Measurements from ENCODE around the gene PDE9A. TPM values are rescaled to one million over a fixed set of nuclear protein-coding genes. Genes with fewer than 3 reads are reported as not detected.
"Not testable (repeated sequence)": the region's sequence is repeated elsewhere in the genome, so short reads cannot be mapped to it uniquely, and the experiment has no call there.

Gene PDE9A
- total and polyA plus RNA-seq, 3 donors from 2014 or later: 5.7 to 6.4 (median 6.3) TPM

DNA sequence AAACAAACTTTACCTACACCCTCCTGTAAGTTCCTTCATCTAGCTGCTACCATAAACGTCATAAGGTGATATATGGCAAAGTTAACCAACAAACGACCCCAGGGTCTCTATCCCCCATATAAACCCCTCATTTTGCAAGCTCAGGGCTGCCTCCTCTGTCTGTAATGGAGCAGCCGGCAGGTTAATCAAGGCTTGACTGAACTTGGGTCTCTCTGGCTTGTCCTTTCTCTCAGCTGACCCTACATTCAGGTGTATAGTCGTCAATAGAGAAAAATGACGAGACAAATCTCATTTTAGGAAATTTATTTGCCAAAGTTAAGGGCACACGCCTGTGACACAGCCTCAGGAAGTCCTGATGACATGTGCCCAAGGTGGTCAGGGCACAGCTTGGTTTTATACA lies 158.5 kb downstream of the PDE9A start:
- Histone ChIP-seq H3K4me3 (no peak overlapping the region), H3K36me3 (ENCODE audit: low read depth, missing control alignments) (no peaks in the 10 kb centered on the region), H3K9me3 (no peaks in the 10 kb centered on the region), H3K4me1 (no peaks in the 10 kb centered on the region), H3K27me3 (no peaks in the 10 kb centered on the region), H3K27ac (no peak overlapping the region)
- intact Hi-C loops (cut with DNase I; ENCODE audit: low total_unique reads): loop anchor here (10.0 kb wide), 1 partner anchor 157 kb away; the partner anchor contains the start of gene PDE9A
- 78 to 87% methylated on average over 6 of the region's 6 CpGs for WGBS, 2 donors
- no peak for DNase-seq
- TF ChIP-seq, protein P1, sequence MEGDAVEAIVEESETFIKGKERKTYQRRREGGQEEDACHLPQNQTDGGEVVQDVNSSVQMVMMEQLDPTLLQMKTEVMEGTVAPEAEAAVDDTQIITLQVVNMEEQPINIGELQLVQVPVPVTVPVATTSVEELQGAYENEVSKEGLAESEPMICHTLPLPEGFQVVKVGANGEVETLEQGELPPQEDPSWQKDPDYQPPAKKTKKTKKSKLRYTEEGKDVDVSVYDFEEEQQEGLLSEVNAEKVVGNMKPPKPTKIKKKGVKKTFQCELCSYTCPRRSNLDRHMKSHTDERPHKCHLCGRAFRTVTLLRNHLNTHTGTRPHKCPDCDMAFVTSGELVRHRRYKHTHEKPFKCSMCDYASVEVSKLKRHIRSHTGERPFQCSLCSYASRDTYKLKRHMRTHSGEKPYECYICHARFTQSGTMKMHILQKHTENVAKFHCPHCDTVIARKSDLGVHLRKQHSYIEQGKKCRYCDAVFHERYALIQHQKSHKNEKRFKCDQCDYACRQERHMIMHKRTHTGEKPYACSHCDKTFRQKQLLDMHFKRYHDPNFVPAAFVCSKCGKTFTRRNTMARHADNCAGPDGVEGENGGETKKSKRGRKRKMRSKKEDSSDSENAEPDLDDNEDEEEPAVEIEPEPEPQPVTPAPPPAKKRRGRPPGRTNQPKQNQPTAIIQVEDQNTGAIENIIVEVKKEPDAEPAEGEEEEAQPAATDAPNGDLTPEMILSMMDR (IDR thresholded peaks at IDR 0.05): no peak
- TF ChIP-seq POLR2A (IDR thresholded peaks at IDR 0.05): no peak

DNA sequence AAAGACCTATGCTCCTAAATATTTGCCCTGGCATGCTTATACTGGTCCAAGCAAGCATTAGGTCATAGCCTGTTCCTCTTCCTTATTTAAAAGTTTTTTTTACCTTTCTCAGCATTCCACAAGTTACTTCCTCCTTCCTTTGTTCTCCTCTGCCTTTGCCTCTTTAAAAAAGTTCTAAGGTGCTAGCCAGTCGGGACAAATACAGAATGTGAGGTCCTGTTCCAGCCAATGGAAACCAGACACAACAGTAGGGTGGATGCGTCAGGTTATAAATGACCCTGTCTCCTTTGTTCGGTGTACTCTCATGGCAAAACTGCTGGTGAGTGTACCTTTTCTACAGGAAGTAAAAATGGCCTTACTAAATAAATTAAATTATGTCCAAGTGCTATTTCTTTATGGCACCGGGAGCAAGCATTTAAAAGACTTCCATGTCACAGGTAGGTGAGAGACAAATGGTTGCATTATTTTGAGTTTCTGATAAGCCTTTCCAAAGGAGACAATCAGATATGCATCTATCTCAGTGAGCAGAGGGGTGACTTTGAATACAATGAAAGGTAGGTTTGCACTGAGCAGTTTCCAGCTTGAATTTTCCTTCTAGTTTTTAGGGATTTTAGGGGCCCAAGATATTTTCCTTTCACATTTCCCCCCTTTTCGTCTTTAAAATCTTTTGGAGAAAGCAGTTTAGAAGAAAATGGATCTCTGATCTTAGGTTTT lies 159.3 kb downstream of the PDE9A start:
- H3K4me1 ChIP-seq; H3K27ac ChIP-seq; DNase-seq; H3K9me3 ChIP-seq; H3K4me3 ChIP-seq; H3K27me3 ChIP-seq; H3K36me3 ChIP-seq (ENCODE audit: low read depth, missing control alignments): not testable (repeated sequence)
- intact Hi-C loops (cut with DNase I; ENCODE audit: low total_unique reads): loop anchor here (10.0 kb wide), 1 partner anchor 158 kb away; the partner anchor contains the start of gene PDE9A
- WGBS, 2 donors: 73 to 81% methylated on average over 5 of the region's 5 CpGs

DNA sequence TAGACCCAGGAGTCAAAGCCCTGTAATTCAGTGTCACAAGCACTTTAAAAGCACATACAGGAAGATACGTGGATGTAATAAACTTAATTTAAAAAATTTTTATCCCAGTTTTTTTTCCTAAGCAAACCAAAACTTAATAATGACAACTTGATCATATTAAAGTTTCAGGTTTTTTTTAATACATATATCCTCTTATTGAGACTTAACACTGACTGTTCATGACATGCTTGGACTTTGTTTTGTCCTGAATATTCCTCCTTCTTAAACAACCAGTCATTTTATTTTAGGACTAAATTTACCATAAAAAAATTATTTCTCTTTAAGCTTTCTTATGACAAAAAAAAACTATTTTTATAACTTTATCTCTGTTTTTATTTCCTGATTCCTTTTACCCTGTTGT lies 161.8 kb downstream of the PDE9A start:
- 80 to 100% methylated on average over 1 of the region's 1 CpG for WGBS, 2 donors
- TF ChIP-seq, protein P1 (IDR thresholded peaks at IDR 0.05): no peak
- no peak for TF ChIP-seq POLR2A (IDR thresholded peaks at IDR 0.05)
- no peaks in the 10 kb centered on the region for H3K4me1 ChIP-seq
- no peak for DNase-seq
- intact Hi-C loops (cut with DNase I; ENCODE audit: low total_unique reads): loop anchor here (10.0 kb wide), 1 partner anchor 160 kb away; the partner anchor contains the start of gene PDE9A
- H3K9me3 ChIP-seq: no peaks in the 10 kb centered on the region
- no peak overlapping the region for H3K27ac ChIP-seq
- no peak overlapping the region for H3K4me3 ChIP-seq
- no peaks in the 10 kb centered on the region for H3K36me3 ChIP-seq (ENCODE audit: low read depth, missing control alignments)
- H3K27me3 ChIP-seq: no peaks in the 10 kb centered on the region

DNA sequence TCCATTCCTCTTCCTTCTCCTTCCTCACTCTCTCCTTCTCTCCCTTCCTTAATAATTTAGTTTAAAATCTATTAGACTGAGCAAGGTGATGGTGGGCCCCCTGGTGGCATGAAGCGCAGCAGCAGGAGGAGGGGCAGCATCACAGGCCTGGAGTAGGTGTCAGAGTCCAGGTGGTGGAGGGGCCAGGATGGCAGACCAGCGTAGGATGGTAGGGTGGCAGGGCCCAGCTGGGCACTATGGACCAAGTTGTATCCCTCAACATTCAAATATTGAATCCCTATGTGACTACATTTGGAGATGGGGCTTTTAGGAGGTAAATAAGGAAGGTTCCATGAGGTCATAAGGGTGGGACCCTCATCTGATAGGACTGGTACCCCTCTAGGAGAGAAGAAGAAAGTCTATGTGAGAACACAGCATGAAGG lies 164.9 kb downstream of the PDE9A start:
- intact Hi-C loops (cut with DNase I; ENCODE audit: low total_unique reads): loop anchor here (10.0 kb wide), 1 partner anchor 164 kb away; the partner anchor contains the start of gene PDE9A

More for the DNA sequence above, 164.9 kb downstream of the PDE9A start:
- Histone ChIP-seq H3K4me3 (no peak overlapping the region), H3K9me3 (no peaks in the 10 kb centered on the region), H3K27ac (no peak overlapping the region), H3K27me3 (no peaks in the 10 kb centered on the region), H3K4me1 (no peaks in the 10 kb centered on the region), H3K36me3 (ENCODE audit: low read depth, missing control alignments) (no peaks in the 10 kb centered on the region)
- 66 to 77% methylated on average over 2 of the region's 2 CpGs for WGBS, 2 donors
- no peak for TF ChIP-seq POLR2A (IDR thresholded peaks at IDR 0.05)
- TF ChIP-seq, protein P1 (IDR thresholded peaks at IDR 0.05): peak; percentile 82 to 88 (median 83)
- DNase-seq: peak; percentile 83

Data from testis (tissue), 3 donors.